IMR-90 (cell line): ENCODE results near the gene SOBP. TPM values are rescaled to one million over a fixed set of nuclear protein-coding genes. Genes with fewer than 3 reads are reported as not detected.

Experiments used
- ATAC-seq: fragments of 200-7000 bp; cut with Tn5 transposase; 2 replicates; pipeline ENCODE4 v1.9.1; 2020; ENCODE audit warnings: low read depth, mild to moderate bottlenecking, moderate library complexity
- BruUV-seq: library from RNA; stranded (reverse); fragments of 400-500 nt; replicated peaks from 2 replicates; lab custom pipeline; 2021; lab: Mats Ljungman, UMichigan
- CTCF ChIA-PET: fragments of 300-600 bp; formaldehyde crosslinking; extraction: SDS; loops from one replicate; lab custom pipeline; 2021; ENCODE audit warnings: antibody characterized with exemption; lab: Yijun Ruan, JAX
- POLR2A ChIA-PET: fragments of 300-600 bp; sonication (Branson Sonifier 250); formaldehyde crosslinking; loops from one replicate; lab custom pipeline; 2022; ENCODE audit warnings: antibody characterized with exemption; ENCODE audit not compliant: unreplicated experiment; lab: Charles Lee
- DNase-seq: peaks from one replicate; pipeline ENCODE4 v3.0.0; 2013
- H2AFZ ChIP-seq: replicated peaks from 2 replicates; pipeline ENCODE3; 2013; ENCODE audit warnings: low read length, mild to moderate bottlenecking; ENCODE audit not compliant: poor library complexity
- H2AK5ac ChIP-seq: 2 replicates; pipeline ENCODE4 v1.6.1; 2013; ENCODE audit warnings: low read depth, low read length, inconsistent platforms
- H2AK9ac ChIP-seq: replicated peaks from 2 replicates; pipeline ENCODE3; 2013; ENCODE audit warnings: mild to moderate bottlenecking, low read depth, low read length, moderate library complexity; ENCODE audit not compliant: poor library complexity
- H2BK120ac ChIP-seq: 2 replicates; pipeline ENCODE4 v1.6.1; 2013; ENCODE audit warnings: low read depth, low read length, inconsistent platforms
- H2BK15ac ChIP-seq: 3 replicates; pipeline ENCODE4 v1.6.1; 2013; ENCODE audit warnings: low read depth, low read length, inconsistent platforms
- H2BK20ac ChIP-seq: 2 replicates; pipeline ENCODE4 v1.6.1; 2013; ENCODE audit warnings: low read depth, mild to moderate bottlenecking, inconsistent platforms, low read length, moderate library complexity
- H2BK5ac ChIP-seq: 2 replicates; pipeline ENCODE4 v1.6.1; 2013; ENCODE audit warnings: mild to moderate bottlenecking, low read depth, low read length, inconsistent platforms; ENCODE audit not compliant: poor library complexity, severe bottlenecking
- H3K14ac ChIP-seq: replicated peaks from 2 replicates; pipeline ENCODE4 v1.6.1; 2013; ENCODE audit warnings: low read depth, low read length, inconsistent platforms
- H3K18ac ChIP-seq: 2 replicates; pipeline ENCODE4 v1.6.1; 2013; ENCODE audit warnings: low read depth, low read length, control low read depth
- H3K23ac ChIP-seq: 2 replicates; pipeline ENCODE4 v1.6.1; 2013; ENCODE audit warnings: low read depth, low read length, inconsistent platforms
- H3K27ac ChIP-seq: 2 replicates; pipeline ENCODE4 v1.5.1; 2013; ENCODE audit warnings: mild to moderate bottlenecking, control low read depth, low read length; ENCODE audit not compliant: insufficient read depth
- H3K27me3 ChIP-seq: 2 replicates; pipeline ENCODE4 v1.6.1; 2013; ENCODE audit warnings: low read length; ENCODE audit not compliant: control insufficient read depth, insufficient read depth
- H3K36me3 ChIP-seq: 2 replicates; pipeline ENCODE4 v1.6.1; 2013; ENCODE audit warnings: low read length, mixed read lengths; ENCODE audit not compliant: control insufficient read depth, insufficient read depth
- H3K4ac ChIP-seq: 2 replicates; pipeline ENCODE4 v1.6.1; 2013; ENCODE audit warnings: low read depth, low read length, inconsistent platforms
- H3K4me1 ChIP-seq: 2 replicates; pipeline ENCODE4 v1.6.1; 2013; ENCODE audit warnings: low read length, mixed read lengths; ENCODE audit not compliant: control insufficient read depth, insufficient read depth
- H3K4me2 ChIP-seq: 2 replicates; pipeline ENCODE4 v1.6.1; 2013; ENCODE audit warnings: low read depth, mild to moderate bottlenecking, control low read depth, low read length, moderate library complexity
- H3K4me3 ChIP-seq: 2 replicates; pipeline ENCODE4 v1.5.1; 2013; ENCODE audit warnings: low read depth, mild to moderate bottlenecking, control low read depth, low read length, moderate library complexity; ENCODE audit not compliant: insufficient read depth
- H3K56ac ChIP-seq: 2 replicates; pipeline ENCODE4 v1.6.1; 2013; ENCODE audit warnings: low read length, inconsistent platforms; ENCODE audit not compliant: insufficient read depth; ENCODE audit errors: extremely low read depth
- H3K79me1 ChIP-seq, 2 experiments: 2 replicates each; pipeline ENCODE4 v1.6.1; 2013; ENCODE audit warnings: low read length in 2 of 2, inconsistent platforms in 1 of 2, low read depth in 1 of 2
- H3K9ac ChIP-seq: 2 replicates; pipeline ENCODE4 v1.6.1; 2013; ENCODE audit warnings: low read depth, low read length, control low read depth
- H3K9me1 ChIP-seq: 2 replicates; pipeline ENCODE4 v1.6.1; 2013; ENCODE audit warnings: low read length, inconsistent platforms; ENCODE audit not compliant: insufficient read depth
- H3K9me3 ChIP-seq: 2 replicates; pipeline ENCODE4 v1.6.1; 2013; ENCODE audit warnings: low read length; ENCODE audit not compliant: control insufficient read depth, insufficient read depth
- H4K20me1 ChIP-seq: 2 replicates; pipeline ENCODE4 v1.6.1; 2013; ENCODE audit warnings: low read length, inconsistent platforms; ENCODE audit not compliant: insufficient read depth
- H4K5ac ChIP-seq: 2 replicates; pipeline ENCODE4 v1.6.1; 2013; ENCODE audit warnings: mild to moderate bottlenecking, low read depth, low read length, control low read depth
- H4K8ac ChIP-seq, 2 experiments: 2 replicates each; pipeline ENCODE4 v1.6.1; 2013; ENCODE audit warnings: low read depth in 2 of 2, low read length in 2 of 2, control low read depth in 1 of 2, inconsistent platforms in 1 of 2
- H4K91ac ChIP-seq: 2 replicates; pipeline ENCODE4 v1.6.1; 2013; ENCODE audit warnings: low read depth, low read length, inconsistent platforms; ENCODE audit not compliant: insufficient read depth
- CHD1 ChIP-seq: IDR thresholded peaks from 2 replicates; pipeline ENCODE4 v1.6.1; 2012; ENCODE audit warnings: low read depth, low read length, improper control_type of control experiment
- RCOR1 ChIP-seq: IDR thresholded peaks from 2 replicates; pipeline ENCODE4 v1.6.1; 2012; ENCODE audit warnings: mild to moderate bottlenecking, low read length, improper control_type of control experiment; ENCODE audit not compliant: insufficient replicate concordance
- RFX5 ChIP-seq: IDR thresholded peaks from 2 replicates; pipeline ENCODE4 v1.8.0; 2012; ENCODE audit warnings: low read depth, mild to moderate bottlenecking, low read length, moderate library complexity
- SMC3 ChIP-seq: fragments of 150-350 bp; IDR thresholded peaks from 2 replicates; pipeline ENCODE4 v1.6.1; 2016; ENCODE audit warnings: low read depth, mild to moderate bottlenecking, antibody characterized with exemption, low read length, moderate library complexity
- USF2 ChIP-seq: fragments of 150-350 bp; IDR thresholded peaks from 2 replicates; pipeline ENCODE4 v1.6.1; 2017; ENCODE audit warnings: mild to moderate bottlenecking, antibody characterized with exemption, low read length, low read depth
- WGBS, 2 experiments: methylation state at CpG; one replicate each; pipeline versions ENCODE4 v1.1.5 to v1.1.7; 2013; ENCODE audit warnings: missing lambda C conversion rate in 2 of 2; ENCODE audit not compliant: insufficient read length in 1 of 2; ENCODE audit errors: extremely low coverage in 2 of 2; 5-methylcytosine and 5-hydroxymethylcytosine counted together
- dilution Hi-C: fragments of 300-500 bp; cut with HindIII; formaldehyde crosslinking; loops from one replicate; pipeline ENCODE4 v1.14.3; 2018; ENCODE audit warnings: low sequenced_read_pairs; ENCODE audit not compliant: unreplicated experiment
- in situ Hi-C: fragments of 300-500 bp; cut with MboI; formaldehyde crosslinking; loops from 3 replicates; pipeline ENCODE4 v1.14.3; 2019; ENCODE audit warnings: low sequenced_read_pairs, inconsistent platforms, mixed read lengths
- intact Hi-C: fragments of 100-400 bp; cut with micrococcal nuclease; formaldehyde crosslinking; loops from 2 replicates; pipeline ENCODE4 v1.10.0; 2022
- polyA plus RNA-seq, 3 experiments: library from polyadenylated mRNA; depleted of rRNA; stranded (reverse); fragments of >200 nt; gene quantifications; 2 replicates each; pipeline ENCODE4 v1.2.3, GENCODE V29; 2012; ENCODE audit warnings: low replicate concordance in 1 of 3
- total RNA-seq: library from RNA; depleted of rRNA; stranded (reverse); fragments of >200 nt; gene quantifications from 2 replicates; pipeline ENCODE4 v1.2.3, GENCODE V29; 2012

SOBP gene
- total and polyA plus RNA-seq, 2 of the 4 experiments (the other 2 are of a cell fraction) = 0.60 to 0.72 TPM

- H3K9me3 ChIP-seq = peaks cover 2% of the 10 kb centered on the region
- no peak overlapping the region for H4K8ac ChIP-seq
- H2AK9ac ChIP-seq = no peak overlapping the region
- no peak overlapping the region for H3K56ac ChIP-seq
- peaks cover 7% of the 10 kb centered on the region for H3K9me1 ChIP-seq
- no peaks in the 10 kb centered on the region for H3K27me3 ChIP-seq
- no CpG with 5 or more reads among the region's 4 CpGs for WGBS, 2 experiments
- H3K23ac ChIP-seq = no peak overlapping the region
- H3K4me2 ChIP-seq = no peak overlapping the region
- H3K27ac ChIP-seq = no peak overlapping the region; the same call in 1 of the 2 replicates
- H2BK15ac ChIP-seq = no peak overlapping the region
- H4K20me1 ChIP-seq = peaks cover 6% of the 10 kb centered on the region; the same call in 1 of the 2 replicates
- H2BK120ac ChIP-seq = no peak overlapping the region
- ChIA-PET CTCF (interaction anchor here (0.6 to 0.9 kb wide), 3 partner anchors 11 to 366 kb away, joined by 3 read pairs; no protein-coding TSS in a partner anchor), POLR2A (no interaction called here)
- H4K5ac ChIP-seq = peak overlapping the region; percentile 8; the same call in 1 of the 2 replicates
- H3K4me1 ChIP-seq = peaks cover 25% of the 10 kb centered on the region
- H3K4ac ChIP-seq = no peak overlapping the region
- H3K36me3 ChIP-seq = no peaks in the 10 kb centered on the region
- DNase-seq (no peak), ATAC-seq (no peak)
- BruUV-seq = no TSS peak
- H3K9ac ChIP-seq = no peak overlapping the region
- no peak overlapping the region for H3K4me3 ChIP-seq
- no peak overlapping the region for H2AK5ac ChIP-seq
- no peak for TF ChIP-seq RFX5
- TF ChIP-seq SMC3 = no peak
- no peak for TF ChIP-seq CHD1
- TF ChIP-seq USF2 = no peak
- no peak for TF ChIP-seq RCOR1
- no peak overlapping the region for H2BK20ac ChIP-seq
- peaks cover 0 to 2% of the 10 kb centered on the region in 2 experiments; a peak in 1 of 4 replicates for H3K79me1 ChIP-seq
- intact Hi-C loops (loop anchor here (1.0 to 5.0 kb wide), 2 partner anchors 9 to 523 kb away; no protein-coding TSS in a partner anchor), dilution Hi-C loops (no loop called here), in situ Hi-C loops (no loop called here)
- H2AFZ ChIP-seq = no peak overlapping the region
- no peak overlapping the region; the same call in 1 of the 2 replicates for H3K18ac ChIP-seq
- no peak overlapping the region for H4K91ac ChIP-seq
- no peak overlapping the region for H2BK5ac ChIP-seq
- H3K14ac ChIP-seq = no peak overlapping the region
Observed at GRCh38 chr6:107655245-107655644, 165.3 kb downstream of the SOBP start.
